ENCODE data around the gene LPA.

DNA sequence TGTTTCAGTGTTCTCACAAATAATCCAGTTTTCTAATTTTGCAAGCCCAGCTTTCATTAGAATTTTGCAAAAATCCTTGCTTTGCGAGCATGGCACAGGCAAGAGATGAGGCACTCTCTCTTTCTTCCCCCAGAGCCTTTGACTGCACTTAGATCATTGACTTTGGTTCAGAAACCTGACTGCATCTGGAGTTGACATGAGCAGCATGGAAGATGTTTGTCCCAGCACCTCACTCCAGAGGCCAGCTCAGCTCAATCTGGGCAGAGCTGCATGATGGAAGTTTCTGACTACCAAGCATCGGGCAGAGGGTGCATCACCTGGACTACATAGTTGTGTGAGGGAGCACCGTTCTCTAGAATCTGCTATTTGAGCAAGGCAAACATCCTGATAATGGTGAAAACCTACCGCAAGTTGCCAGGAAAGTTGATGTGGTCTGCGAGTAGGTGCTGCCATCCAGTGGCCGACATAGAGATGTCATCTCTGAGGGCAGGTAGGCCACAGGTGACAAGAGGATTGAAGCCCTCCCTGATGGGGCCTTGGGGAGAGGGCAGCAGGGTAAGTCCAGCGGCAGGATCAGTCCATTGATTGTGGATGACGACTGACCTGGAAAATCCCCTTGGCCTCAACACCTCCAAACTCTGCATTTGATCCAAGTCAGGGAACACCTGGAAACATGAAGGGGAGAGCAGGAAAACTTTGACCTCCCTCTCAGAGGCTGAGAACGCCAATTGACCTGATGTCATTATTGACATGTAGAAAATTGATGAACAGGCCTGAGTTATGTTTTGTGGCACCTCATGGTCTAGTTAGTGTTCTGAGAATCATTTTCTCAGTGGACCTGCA lies 3.8 kb upstream of the LPA start:
- no peak for TF ChIP-seq POLR2A (IDR thresholded peaks at IDR 0.05; ENCODE audit: low read length)
- peak; percentile 40 for TF ChIP-seq CTCF (IDR thresholded peaks at IDR 0.05)

Data from A549 (cell line).